Esophagus squamous epithelium (tissue), 5 donors: ENCODE measurements around the gene PM20D2. TPM values are rescaled to one million over a fixed set of nuclear protein-coding genes. Genes with fewer than 3 reads are reported as not detected.

Source experiments
- DNase-seq: peaks from one replicate; lab custom pipeline; 2025; lab: John Stamatoyannopoulos, UW
- H3K27ac ChIP-seq, 4 donors: fragments of 200-600 bp; sonication (generic); one replicate each; pipeline ENCODE4 v1.5.1; 2016 to 2019; ENCODE audit warnings: mild to moderate bottlenecking in 1 of 4
- H3K27me3 ChIP-seq, 4 donors: fragments of 200-600 bp; sonication (generic); 1 replicate in 3 of 4; 2 replicates in 1 of 4; pipeline versions ENCODE4 v1.5.1 to v1.6.0; 2017 to 2021; ENCODE audit warnings: antibody characterized with exemption in 1 of 4
- H3K36me3 ChIP-seq, 3 donors: fragments of 200-600 bp; sonication (generic); one replicate each; pipeline ENCODE4 v1.5.1; 2016 to 2019
- H3K4me1 ChIP-seq, 3 donors: fragments of 200-600 bp; sonication (generic); one replicate each; pipeline ENCODE4 v1.5.1; 2017 to 2019
- H3K4me3 ChIP-seq, 4 donors: fragments of 200-600 bp; sonication (generic); 1 replicate in 3 of 4; 2 replicates in 1 of 4; pipeline ENCODE4 v1.5.1; 2016 to 2019; ENCODE audit warnings: mild to moderate bottlenecking in 2 of 4, moderate library complexity in 1 of 4
- H3K9me3 ChIP-seq, 3 donors: fragments of 200-600 bp; sonication (generic); one replicate each; pipeline ENCODE4 v1.5.1; 2016 to 2019
- POLR2A ChIP-seq, 4 donors: fragments of 450-650 bp; IDR thresholded peaks; one replicate each; pipeline ENCODE4 v1.6.1; 2017; ENCODE audit warnings: antibody characterized with exemption in 4 of 4, mild to moderate bottlenecking in 4 of 4, moderate library complexity in 3 of 4
- WGBS, 2 donors: methylation state at CpG; one replicate each; pipeline ENCODE4 v1.1.5; 2018; 5-methylcytosine and 5-hydroxymethylcytosine counted together
- intact Hi-C: fragments of 100-400 bp; cut with DNase I; formaldehyde crosslinking; loops from one replicate; pipeline ENCODE4 v1.15.0; 2022
- total RNA-seq, 4 donors: library from RNA; depleted of rRNA; stranded (reverse); fragments of >200 nt; gene quantifications; one replicate each; pipeline ENCODE4 v1.1.0, GENCODE V29; 2016
- TF ChIP-seq, protein P1 (sequence below), 6 experiments: fragments of 450-650 bp in 4 of 6; fragments of 200-600 bp in 2 of 6; sonication (generic) in 2 of 6; IDR thresholded peaks; one replicate each; pipeline ENCODE4 v1.5.1; 2016 to 2019; ENCODE audit warnings: antibody characterized with exemption in 6 of 6, mild to moderate bottlenecking in 4 of 6, moderate library complexity in 4 of 6
- donor health status: DM: yes; HTN: yes; CAD: no.

PM20D2 gene
- total RNA-seq, 4 donors from 2014 or later, result 11.9 to 19.0 (median 17.8) TPM

DNA sequence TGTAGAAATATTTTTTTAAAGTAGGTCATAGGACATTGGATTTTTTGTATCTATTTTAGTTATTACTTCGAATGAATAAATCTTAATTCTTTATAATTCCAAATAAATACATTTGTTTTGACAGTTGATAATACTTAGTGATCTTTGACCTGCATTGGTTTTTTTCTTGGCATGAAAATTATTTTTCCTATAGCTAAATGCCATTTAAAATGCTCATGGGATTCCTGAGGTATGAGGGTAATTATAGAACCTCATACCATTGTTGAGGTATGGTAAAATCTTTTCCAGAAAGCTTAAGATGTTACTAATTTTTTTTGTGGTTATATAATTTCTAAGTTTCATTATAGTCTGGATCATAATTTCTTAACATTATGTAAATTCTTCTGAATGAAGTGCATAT, 8.3 kb downstream of the PM20D2 start:
- Histone ChIP-seq H3K27ac (no peak overlapping the region), H3K4me1 (peaks cover 0 to 6% (median 0%) of the 10 kb centered on the region in 3 donors), H3K4me3 (no peak overlapping the region), H3K9me3 (no peaks in the 10 kb centered on the region), H3K36me3 (peaks cover 0 to 73% (median 0%) of the 10 kb centered on the region in 3 donors), H3K27me3 (no peaks in the 10 kb centered on the region)
- intact Hi-C loops, result no loop called here
- DNase-seq, result no peak
- TF ChIP-seq, protein P1, sequence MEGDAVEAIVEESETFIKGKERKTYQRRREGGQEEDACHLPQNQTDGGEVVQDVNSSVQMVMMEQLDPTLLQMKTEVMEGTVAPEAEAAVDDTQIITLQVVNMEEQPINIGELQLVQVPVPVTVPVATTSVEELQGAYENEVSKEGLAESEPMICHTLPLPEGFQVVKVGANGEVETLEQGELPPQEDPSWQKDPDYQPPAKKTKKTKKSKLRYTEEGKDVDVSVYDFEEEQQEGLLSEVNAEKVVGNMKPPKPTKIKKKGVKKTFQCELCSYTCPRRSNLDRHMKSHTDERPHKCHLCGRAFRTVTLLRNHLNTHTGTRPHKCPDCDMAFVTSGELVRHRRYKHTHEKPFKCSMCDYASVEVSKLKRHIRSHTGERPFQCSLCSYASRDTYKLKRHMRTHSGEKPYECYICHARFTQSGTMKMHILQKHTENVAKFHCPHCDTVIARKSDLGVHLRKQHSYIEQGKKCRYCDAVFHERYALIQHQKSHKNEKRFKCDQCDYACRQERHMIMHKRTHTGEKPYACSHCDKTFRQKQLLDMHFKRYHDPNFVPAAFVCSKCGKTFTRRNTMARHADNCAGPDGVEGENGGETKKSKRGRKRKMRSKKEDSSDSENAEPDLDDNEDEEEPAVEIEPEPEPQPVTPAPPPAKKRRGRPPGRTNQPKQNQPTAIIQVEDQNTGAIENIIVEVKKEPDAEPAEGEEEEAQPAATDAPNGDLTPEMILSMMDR (IDR thresholded peaks at IDR 0.05), result no peak
- TF ChIP-seq POLR2A (IDR thresholded peaks at IDR 0.05), result no peak
- 77 to 89% methylated on average over 1 of the region's 1 CpG for WGBS, 2 donors

DNA sequence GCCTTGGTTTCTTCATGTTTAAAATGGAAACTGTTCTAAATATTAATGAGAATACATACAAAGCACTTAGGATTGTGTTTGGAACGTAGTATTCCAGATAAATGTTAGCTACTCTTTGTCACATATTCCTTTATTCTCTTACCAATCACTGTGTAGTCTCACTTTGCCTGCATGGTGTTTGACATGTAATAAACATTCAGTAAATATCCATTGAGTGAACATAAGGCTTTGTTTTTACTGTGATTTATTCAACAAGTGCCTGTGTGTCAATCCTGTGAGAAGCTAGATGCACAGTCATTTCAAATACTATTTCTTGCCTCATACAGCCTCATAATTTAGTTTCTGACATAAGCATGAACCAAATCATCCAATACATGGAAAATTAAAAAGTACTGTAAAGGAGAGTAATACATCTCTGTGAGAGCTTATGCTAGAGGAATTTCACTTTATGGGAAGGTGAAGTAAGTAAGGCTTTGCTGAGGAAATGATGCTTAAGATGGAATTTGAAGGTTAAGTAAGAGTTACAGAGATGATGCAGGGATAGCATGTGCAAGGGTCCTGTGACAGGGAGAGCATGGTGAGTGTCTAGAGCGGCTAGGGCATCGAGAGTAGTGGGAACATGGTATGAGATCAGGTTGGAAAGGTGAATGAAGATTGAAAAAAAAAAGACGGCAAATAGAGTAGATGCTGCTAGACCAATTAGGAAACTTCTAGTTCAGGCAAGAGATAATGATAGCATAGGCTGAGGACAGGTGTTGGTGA, 14.7 kb downstream of the PM20D2 start:
- no peaks in the 10 kb centered on the region for H3K27me3 ChIP-seq
- peak overlapping the region in 3 of 4 donors; percentile 59 to 75 (median 73) for H3K27ac ChIP-seq
- intact Hi-C loops, result no loop called here
- H3K36me3 ChIP-seq, result peaks cover 0 to 91% (median 0%) of the 10 kb centered on the region in 3 donors
- no peaks in the 10 kb centered on the region for H3K9me3 ChIP-seq
- WGBS, 2 donors, result 92 to 96% methylated on average over 4 of the region's 4 CpGs
- no peaks in the 10 kb centered on the region for H3K4me1 ChIP-seq
- TF ChIP-seq, protein P1 (IDR thresholded peaks at IDR 0.05), result no peak
- no peak for TF ChIP-seq POLR2A (IDR thresholded peaks at IDR 0.05)
- no peak for DNase-seq
- H3K4me3 ChIP-seq, result no peak overlapping the region

DNA sequence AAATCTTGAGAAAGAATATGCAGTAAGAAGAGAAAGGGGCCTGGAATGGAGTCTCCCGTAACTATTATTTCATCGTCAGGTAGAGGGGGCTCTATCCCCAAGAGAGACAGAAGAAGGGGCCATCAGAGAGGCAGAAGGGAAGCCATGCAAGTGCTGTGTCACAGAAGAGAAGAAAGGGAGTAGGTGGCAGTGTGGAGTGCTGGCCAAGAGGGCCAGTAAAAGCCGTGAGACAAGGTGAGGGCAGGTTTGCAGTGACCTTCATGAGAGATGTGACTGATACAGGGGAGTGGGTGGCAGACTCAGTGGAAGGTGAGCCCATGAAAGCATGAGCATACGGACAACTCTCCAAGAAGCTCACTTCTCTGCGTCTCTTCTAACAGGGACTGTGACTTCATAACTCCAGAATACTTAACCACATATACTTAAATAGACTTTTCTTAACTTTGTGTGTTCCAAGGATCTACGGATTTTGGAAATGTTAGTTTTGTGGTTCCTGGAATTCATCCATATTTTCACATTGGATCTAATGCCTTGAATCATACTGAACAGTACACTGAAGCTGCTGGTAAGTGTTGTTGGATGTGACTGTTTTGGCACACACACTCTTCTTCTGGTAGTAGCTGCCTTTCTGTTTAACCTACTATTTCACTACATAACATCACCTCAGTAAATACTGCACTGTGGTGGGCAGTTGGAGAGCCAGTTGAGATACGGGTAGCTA, 15.6 kb downstream of the PM20D2 start:
- Histone ChIP-seq H3K9me3 (no peaks in the 10 kb centered on the region), H3K4me3 (no peak overlapping the region), H3K27ac (peak overlapping the region in 3 of 4 donors; percentile 59 to 75 (median 73)), H3K36me3 (peaks cover 0 to 86% (median 0%) of the 10 kb centered on the region in 3 donors), H3K4me1 (no peaks in the 10 kb centered on the region), H3K27me3 (no peaks in the 10 kb centered on the region)
- WGBS, 2 donors, result 75 to 76% methylated on average over 7 of the region's 7 CpGs
- TF ChIP-seq POLR2A (IDR thresholded peaks at IDR 0.05), result no peak
- DNase-seq, result no peak
- intact Hi-C loops, result no loop called here

DNA sequence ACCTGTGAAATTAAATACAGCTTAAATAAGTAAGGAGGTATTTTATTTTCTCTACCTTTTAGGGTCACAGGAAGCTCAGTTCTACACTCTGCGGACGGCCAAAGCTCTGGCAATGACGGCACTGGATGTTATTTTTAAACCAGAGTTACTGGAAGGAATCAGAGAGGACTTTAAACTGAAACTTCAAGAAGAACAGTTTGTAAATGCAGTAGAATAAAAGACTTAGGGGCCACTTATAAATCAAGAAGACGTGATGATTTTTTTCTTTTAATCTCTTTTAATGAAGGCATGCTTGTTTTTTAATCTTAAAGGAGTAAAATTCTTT, 16.2 kb downstream of the PM20D2 start:
- Histone ChIP-seq H3K27ac (peak overlapping the region in 3 of 4 donors; percentile 59 to 75 (median 73)), H3K9me3 (no peaks in the 10 kb centered on the region), H3K27me3 (no peaks in the 10 kb centered on the region), H3K4me3 (no peak overlapping the region), H3K4me1 (no peaks in the 10 kb centered on the region), H3K36me3 (peaks cover 0 to 80% (median 0%) of the 10 kb centered on the region in 3 donors)
- TF ChIP-seq, protein P1 (IDR thresholded peaks at IDR 0.05), result no peak
- no peak for TF ChIP-seq POLR2A (IDR thresholded peaks at IDR 0.05)
- intact Hi-C loops, result no loop called here
- DNase-seq, result no peak
- 68 to 83% methylated on average over 4 of the region's 4 CpGs for WGBS, 2 donors

DNA sequence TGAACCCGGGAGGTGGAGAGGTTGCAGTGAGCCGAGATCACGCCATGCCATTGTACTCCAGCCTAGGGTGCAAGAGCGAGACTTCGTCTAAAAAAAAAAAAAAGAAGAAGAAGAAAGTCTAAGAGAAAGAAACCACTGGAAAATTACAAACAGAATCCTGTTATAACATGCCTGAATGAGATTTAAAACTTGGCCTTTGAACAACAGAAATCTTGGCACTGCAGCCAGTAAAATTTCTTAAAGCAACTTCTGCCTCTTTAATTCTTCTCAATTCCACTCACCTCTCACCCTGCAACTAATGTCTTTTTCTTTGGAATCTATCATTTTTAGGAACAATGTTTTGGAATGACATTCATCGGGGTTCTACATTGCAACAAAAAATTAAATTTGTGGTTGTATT, 26.3 kb downstream of the PM20D2 start:
- no peak overlapping the region for H3K4me3 ChIP-seq
- H3K27ac ChIP-seq, result no peak overlapping the region
- 24 to 42% methylated on average over 6 of the region's 6 CpGs for WGBS, 2 donors
- TF ChIP-seq, protein P1 (IDR thresholded peaks at IDR 0.05), result no peak
- no peak for TF ChIP-seq POLR2A (IDR thresholded peaks at IDR 0.05)
- no peaks in the 10 kb centered on the region for H3K27me3 ChIP-seq
- intact Hi-C loops, result no loop called here
- DNase-seq, result no peak
- no peaks in the 10 kb centered on the region for H3K36me3 ChIP-seq
- H3K4me1 ChIP-seq, result peaks cover 0 to 18% (median 5%) of the 10 kb centered on the region in 3 donors
- no peaks in the 10 kb centered on the region for H3K9me3 ChIP-seq
